ENCODE data around the gene SYNGR2. TPM values are rescaled to one million over a fixed set of nuclear protein-coding genes. Genes with fewer than 3 reads are reported as not detected.

The SYNGR2 gene
- total and polyA plus RNA-seq, 9 of the 15 experiments (the other 6 are each of a cell fraction or from before 2014, with no cell fraction given), result 1.4 to 173 (median 87.8) TPM

GRCh38 chr17:78173097-78173715 is 4.8 kb downstream of the SYNGR2 start (continued):
- TF ChIP-seq SRSF1 (IDR thresholded peaks at IDR 0.05; ENCODE audit: low read depth, low read length) (no peak), PYGO2 (tag; IDR thresholded peaks at IDR 0.05) (no peak), CEBPZ (IDR thresholded peaks at IDR 0.05; ENCODE audit: borderline replicate concordance, low read depth, low read length) (no peak), BCL6 (CRISPR knock-in tag; IDR thresholded peaks at IDR 0.05) (no peak), ZNF143 (CRISPR knock-in tag; IDR thresholded peaks at IDR 0.05) (no peak), HBP1 (CRISPR knock-in tag; IDR thresholded peaks at IDR 0.05) (no peak), NCOA1 (IDR thresholded peaks at IDR 0.05; ENCODE audit: low read depth) (no peak), CHD4 (IDR thresholded peaks at IDR 0.05; ENCODE audit: insufficient read depth, insufficient replicate concordance, low read depth, low read length, poor library complexity, severe bottlenecking) (no peak), CEBPB (tag; IDR thresholded peaks at IDR 0.05) (no peak), KAT8 (IDR thresholded peaks at IDR 0.05; ENCODE audit: low read depth) (no peak), ZNF696 (CRISPR knock-in tag; conservative IDR thresholded peaks at IDR 0.05) (no peak), MNT (conservative IDR thresholded peaks at IDR 0.05) (no peak), CBX5 (IDR thresholded peaks at IDR 0.05; ENCODE audit: borderline replicate concordance, low read depth) (no peak), SIRT6 (IDR thresholded peaks at IDR 0.05; ENCODE audit: low read depth, low read length) (peak; percentile 78), ZNF644 (tag; IDR thresholded peaks at IDR 0.05; ENCODE audit: low read depth) (no peak), TAF9B (IDR thresholded peaks at IDR 0.05; ENCODE audit: partially characterized antibody) (no peak), ID3 (CRISPR knock-in tag; IDR thresholded peaks at IDR 0.05) (no peak), ID3 (tag; IDR thresholded peaks at IDR 0.05) (no peak), TBP (optimal IDR thresholded peaks at IDR 0.05; ENCODE audit: low read depth, low read length) (no peak), TOE1 (IDR thresholded peaks at IDR 0.05; ENCODE audit: borderline replicate concordance) (no peak), TOE1 (CRISPR knock-in tag; IDR thresholded peaks at IDR 0.05; ENCODE audit: borderline replicate concordance, low read depth) (peak; percentile 41; the same call in 1 of the 2 replicates), TSC22D4 (tag; IDR thresholded peaks at IDR 0.05) (no peak)

Data from K562 (cell line).